NK-92 treated with Interleukin-12 subunit alpha and Interleukin-12 subunit beta, amount 100 ng/mL, for 24 hours (cell line): ENCODE results near the gene SPIN2A.
"Not testable (repeated sequence)": the region's sequence is repeated elsewhere in the genome, so short reads cannot be mapped to it uniquely, and the experiment has no call there.

Experiments
- DNase-seq: peaks from one replicate; lab custom pipeline; 2025; lab: John Stamatoyannopoulos, UW

The SPIN2A gene

GRCh38 chrX:57102918-57103317 lies 34.3 kb downstream of the SPIN2A start:
- DNase-seq = not testable (repeated sequence)
